HFFc6 (cell line): Measurements from ENCODE around the gene RER1. TPM values are rescaled to one million over a fixed set of nuclear protein-coding genes. Genes with fewer than 3 reads are reported as not detected.

Experiments used
- DNase-seq: peaks from one replicate; pipeline ENCODE4 v3.0.0-alpha.2; 2018
- H3K27ac Mint-ChIP-seq: 2 replicates; pipeline ENCODE4 v1.8.0; 2020; ENCODE audit warnings: mild to moderate bottlenecking, mixed read lengths
- H3K27me3 Mint-ChIP-seq: 2 replicates; pipeline ENCODE4 v1.8.0; 2021; ENCODE audit warnings: mild to moderate bottlenecking, moderate library complexity, mixed read lengths; ENCODE audit not compliant: insufficient read depth
- H3K36me3 Mint-ChIP-seq: 2 replicates; pipeline ENCODE4 v1.8.0; 2021; ENCODE audit warnings: low read depth, mixed read lengths
- H3K4me1 Mint-ChIP-seq: 2 replicates; pipeline ENCODE4 v1.8.0; 2020; ENCODE audit warnings: low read depth, mixed read lengths
- H3K4me3 Mint-ChIP-seq: 2 replicates; pipeline ENCODE4 v1.8.0; 2020; ENCODE audit warnings: mild to moderate bottlenecking, moderate library complexity, mixed read lengths
- H3K9me3 Mint-ChIP-seq: 2 replicates; pipeline ENCODE4 v1.8.0; 2020; ENCODE audit warnings: mild to moderate bottlenecking, mixed read lengths
- total RNA-seq, 6 experiments: library from RNA; stranded (reverse); fragmentation: NEBNext Ultra II Directional; extraction: Animal tissue kit (Norgen Biotek cat#: 25700); gene quantifications; 2 replicates in 1 of 6; 3 replicates in 5 of 6; pipeline ENCODE4 v1.2.3, GENCODE V29; 2021
- TF ChIP-seq, protein P1 (sequence below): fragments of 200-600 bp; sonication (generic); IDR thresholded peaks from 2 replicates; pipeline ENCODE4 v1.5.0; 2021; ENCODE audit warnings: antibody characterized with exemption, mild to moderate bottlenecking

Gene RER1
- total RNA-seq, 6 experiments from 2014 or later = 254 to 303 (median 283) TPM

DNA sequence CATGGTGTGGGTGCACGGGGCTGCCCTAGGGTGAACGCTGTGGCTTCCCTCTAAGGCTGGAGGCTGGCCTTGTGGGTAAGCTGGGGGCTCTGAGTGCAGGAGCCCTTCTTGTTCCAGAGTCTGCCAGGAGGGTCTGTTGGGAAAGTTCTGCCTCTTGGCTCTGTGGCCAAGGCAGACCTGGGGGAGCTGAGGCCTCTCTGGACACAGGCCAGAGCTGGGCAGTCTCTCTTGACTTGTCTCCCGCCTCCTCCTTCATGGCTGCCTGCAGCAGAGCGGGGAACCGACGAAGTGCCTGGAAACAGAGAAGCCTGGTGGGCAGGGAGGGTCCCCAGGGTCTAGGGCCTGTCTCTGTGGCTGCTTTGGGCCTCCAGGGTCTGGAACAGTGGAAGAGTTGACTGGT lies 51.0 kb downstream of the RER1 start:
- Mint-ChIP-seq H3K27me3 (peaks cover 14% of the 10 kb centered on the region), H3K27ac (no peak overlapping the region), H3K4me3 (no peak overlapping the region), H3K9me3 (peaks cover 5% of the 10 kb centered on the region; the same call in 1 of the 2 replicates), H3K36me3 (no peaks in the 10 kb centered on the region), H3K4me1 (no peaks in the 10 kb centered on the region)
- no peak for DNase-seq
- TF ChIP-seq, protein P1, sequence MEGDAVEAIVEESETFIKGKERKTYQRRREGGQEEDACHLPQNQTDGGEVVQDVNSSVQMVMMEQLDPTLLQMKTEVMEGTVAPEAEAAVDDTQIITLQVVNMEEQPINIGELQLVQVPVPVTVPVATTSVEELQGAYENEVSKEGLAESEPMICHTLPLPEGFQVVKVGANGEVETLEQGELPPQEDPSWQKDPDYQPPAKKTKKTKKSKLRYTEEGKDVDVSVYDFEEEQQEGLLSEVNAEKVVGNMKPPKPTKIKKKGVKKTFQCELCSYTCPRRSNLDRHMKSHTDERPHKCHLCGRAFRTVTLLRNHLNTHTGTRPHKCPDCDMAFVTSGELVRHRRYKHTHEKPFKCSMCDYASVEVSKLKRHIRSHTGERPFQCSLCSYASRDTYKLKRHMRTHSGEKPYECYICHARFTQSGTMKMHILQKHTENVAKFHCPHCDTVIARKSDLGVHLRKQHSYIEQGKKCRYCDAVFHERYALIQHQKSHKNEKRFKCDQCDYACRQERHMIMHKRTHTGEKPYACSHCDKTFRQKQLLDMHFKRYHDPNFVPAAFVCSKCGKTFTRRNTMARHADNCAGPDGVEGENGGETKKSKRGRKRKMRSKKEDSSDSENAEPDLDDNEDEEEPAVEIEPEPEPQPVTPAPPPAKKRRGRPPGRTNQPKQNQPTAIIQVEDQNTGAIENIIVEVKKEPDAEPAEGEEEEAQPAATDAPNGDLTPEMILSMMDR = no peak

DNA sequence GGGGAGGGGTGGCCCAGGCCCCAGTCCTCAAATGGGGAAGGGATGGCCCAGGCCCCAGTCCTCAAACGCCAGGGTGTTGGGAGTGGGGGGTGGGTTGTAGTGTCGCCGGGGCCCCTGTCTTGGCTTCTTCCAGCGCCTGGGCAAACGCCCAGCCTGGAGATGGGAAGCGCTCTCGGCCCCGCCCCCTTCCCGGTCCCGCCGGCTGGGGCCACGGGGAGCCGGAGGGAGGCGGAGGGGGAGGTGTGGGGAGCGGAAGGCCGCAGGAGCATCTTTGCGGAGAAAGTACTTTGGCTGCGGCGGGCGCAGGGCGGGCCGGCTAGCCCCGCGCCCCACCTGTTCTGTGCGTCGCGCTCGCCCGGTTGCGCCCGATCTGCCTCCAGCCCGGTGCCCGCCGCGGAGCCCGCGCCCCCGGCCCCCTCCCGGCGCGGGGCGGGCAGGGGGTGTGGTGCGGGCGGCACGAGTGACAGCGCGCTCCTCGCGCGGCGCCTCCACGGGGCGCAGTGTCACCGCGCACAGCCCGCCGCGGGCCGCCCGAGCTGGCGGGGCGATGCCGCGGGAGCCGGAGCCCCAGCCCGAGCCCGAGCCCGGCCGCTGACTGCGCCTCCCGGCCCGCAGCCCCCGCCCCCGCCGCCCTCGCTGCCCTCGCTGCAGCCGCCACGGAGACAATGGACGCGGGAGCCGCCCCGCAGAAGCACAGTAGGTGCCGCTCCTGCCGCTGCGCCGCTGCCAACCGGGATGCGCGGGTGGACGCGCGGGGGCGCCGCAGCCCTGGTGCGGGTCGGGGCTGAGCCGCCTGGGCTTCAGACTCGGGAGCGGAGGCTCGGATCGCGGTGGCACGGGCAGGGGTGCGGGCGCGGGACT lies 51.9 kb downstream of the RER1 start:
- H3K36me3 Mint-ChIP-seq = no peaks in the 10 kb centered on the region
- peaks cover 18% of the 10 kb centered on the region for H3K27me3 Mint-ChIP-seq
- H3K4me3 Mint-ChIP-seq = no peak overlapping the region
- peaks cover 5% of the 10 kb centered on the region; the same call in 1 of the 2 replicates for H3K9me3 Mint-ChIP-seq
- no peaks in the 10 kb centered on the region for H3K4me1 Mint-ChIP-seq
- H3K27ac Mint-ChIP-seq = no peak overlapping the region
- DNase-seq = no peak
- TF ChIP-seq, protein P1 = peak; percentile 44

DNA sequence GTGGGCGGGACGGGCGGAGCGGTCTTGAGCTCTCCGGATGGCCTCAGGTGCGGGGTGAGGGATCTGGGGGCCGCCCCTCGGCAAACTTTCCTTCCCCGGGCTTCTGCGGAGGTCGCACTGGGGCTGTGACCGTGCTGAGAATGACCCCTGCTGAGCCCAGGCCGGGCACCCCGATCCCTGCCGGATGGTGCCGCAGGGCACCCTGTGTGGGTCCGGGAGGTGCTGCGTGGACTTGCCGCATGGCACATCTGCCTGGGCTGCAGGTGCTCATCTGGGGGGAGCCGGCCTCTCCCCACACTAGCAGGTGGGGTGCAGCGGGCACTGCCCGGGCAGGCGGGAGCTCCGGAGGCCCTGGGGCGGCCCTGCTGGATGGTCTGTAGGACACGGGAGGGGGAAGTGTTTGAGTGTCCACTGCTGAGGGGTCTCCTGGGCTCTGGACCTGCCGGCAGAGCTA lies 52.5 kb downstream of the RER1 start:
- TF ChIP-seq, protein P1 = no peak
- Mint-ChIP-seq H3K4me3 (no peak overlapping the region), H3K4me1 (no peaks in the 10 kb centered on the region), H3K27me3 (peaks cover 18% of the 10 kb centered on the region), H3K9me3 (peaks cover 5% of the 10 kb centered on the region; the same call in 1 of the 2 replicates), H3K27ac (no peak overlapping the region), H3K36me3 (no peaks in the 10 kb centered on the region)
- DNase-seq = no peak

DNA sequence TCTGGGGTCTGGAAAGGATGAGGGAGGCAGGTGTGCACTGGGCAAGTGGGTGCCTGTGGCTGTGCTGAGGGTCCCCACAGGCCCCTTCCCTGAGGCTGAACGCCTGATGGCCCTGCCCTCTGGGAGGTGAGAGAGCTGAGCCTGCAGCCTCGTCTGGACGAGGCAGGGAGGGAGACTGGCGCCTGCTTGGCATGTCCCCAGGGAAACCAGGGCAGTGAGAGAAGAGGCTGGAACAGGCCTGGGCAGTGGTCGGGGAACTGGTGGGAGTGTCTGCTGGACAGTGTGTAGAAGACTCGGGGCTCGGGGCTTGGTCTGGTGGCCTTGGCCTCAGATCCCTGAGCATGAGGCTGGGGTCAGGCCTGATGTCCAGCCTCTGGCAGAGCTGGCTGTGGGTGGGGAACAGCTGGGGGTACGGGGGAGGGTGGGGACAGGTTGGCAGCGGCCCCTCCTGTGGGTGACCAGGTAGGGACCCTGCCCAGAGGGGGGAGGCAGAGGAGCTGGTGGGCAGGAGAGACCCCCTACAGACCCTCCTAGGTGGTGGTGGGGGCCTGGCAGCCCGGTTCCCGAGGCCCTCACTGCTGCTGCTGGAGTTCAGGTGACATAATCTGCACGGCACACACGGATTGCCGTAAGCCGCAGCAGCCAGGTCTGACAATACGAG lies 53.7 kb downstream of the RER1 start:
- no peaks in the 10 kb centered on the region for H3K36me3 Mint-ChIP-seq
- DNase-seq = no peak
- H3K9me3 Mint-ChIP-seq = peaks cover 5% of the 10 kb centered on the region; the same call in 1 of the 2 replicates
- TF ChIP-seq, protein P1 = no peak
- no peaks in the 10 kb centered on the region; the same call in 1 of the 2 replicates for H3K4me1 Mint-ChIP-seq
- no peak overlapping the region for H3K27ac Mint-ChIP-seq
- peaks cover 18% of the 10 kb centered on the region for H3K27me3 Mint-ChIP-seq
- H3K4me3 Mint-ChIP-seq = no peak overlapping the region

DNA sequence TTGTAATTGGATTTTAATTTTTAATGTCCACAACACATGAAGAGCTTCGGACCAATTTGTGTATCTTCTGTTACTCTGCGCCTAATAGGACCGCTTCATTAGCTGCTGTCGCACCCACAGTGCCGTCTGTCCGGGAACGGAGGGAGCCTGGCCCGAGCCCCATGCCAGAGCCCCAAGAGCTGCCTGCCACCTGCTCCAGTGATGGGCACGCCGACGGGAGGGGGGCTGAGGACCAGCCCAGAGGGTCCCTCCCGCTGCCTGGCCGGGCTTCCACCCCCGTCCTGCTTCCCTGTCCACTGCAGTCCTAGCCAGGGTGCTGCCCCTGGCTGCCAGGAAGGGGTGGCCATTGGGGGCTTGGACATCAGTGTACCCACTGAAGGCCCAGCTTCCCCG lies 54.2 kb downstream of the RER1 start:
- no peak for DNase-seq
- no peaks in the 10 kb centered on the region; the same call in 1 of the 2 replicates for H3K4me1 Mint-ChIP-seq
- peaks cover 18% of the 10 kb centered on the region for H3K27me3 Mint-ChIP-seq
- H3K36me3 Mint-ChIP-seq = no peaks in the 10 kb centered on the region
- H3K9me3 Mint-ChIP-seq = peaks cover under 1% of the 10 kb centered on the region; the same call in 1 of the 2 replicates
- H3K27ac Mint-ChIP-seq = no peak overlapping the region
- TF ChIP-seq, protein P1 = no peak
- no peak overlapping the region for H3K4me3 Mint-ChIP-seq
